IMR-90 (cell line): Measurements from ENCODE around the gene ARHGAP23. TPM values are rescaled to one million over a fixed set of nuclear protein-coding genes. Genes with fewer than 3 reads are reported as not detected.

Experiments used
- CTCF ChIP-seq: conservative IDR thresholded peaks from 2 replicates; pipeline ENCODE4 v1.5.1; 2012; ENCODE audit warnings: mild to moderate bottlenecking, low read depth, low read length, improper control_type of control experiment
- polyA plus RNA-seq, 3 experiments: library from polyadenylated mRNA; depleted of rRNA; stranded (reverse); fragments of >200 nt; gene quantifications; 2 replicates each; pipeline ENCODE4 v1.2.3, GENCODE V29; 2012; ENCODE audit warnings: low replicate concordance in 1 of 3
- total RNA-seq: library from RNA; depleted of rRNA; stranded (reverse); fragments of >200 nt; gene quantifications from 2 replicates; pipeline ENCODE4 v1.2.3, GENCODE V29; 2012

Gene ARHGAP23
- total and polyA plus RNA-seq, 2 of the 4 experiments (the other 2 are of a cell fraction): 9.3 to 43.3 TPM

- no peak for TF ChIP-seq CTCF
Observed at GRCh38 chr17:38421871-38422827, 6.1 kb upstream of the ARHGAP23 start (continued).
